HUES64 (cell line): ENCODE results near the gene FSD1.
A peak's percentile ranks its signal among the peaks of the same experiment; 100 is the strongest.

Experiments
- H3K27ac ChIP-seq: 2 replicates; pipeline ENCODE4 v1.7.0; 2013; ENCODE audit warnings: low read depth, low read length, inconsistent platforms
- H3K27me3 ChIP-seq: 2 replicates; pipeline ENCODE4 v1.6.1; 2013; ENCODE audit warnings: mild to moderate bottlenecking, low read length; ENCODE audit not compliant: insufficient read depth
- H3K36me3 ChIP-seq: 2 replicates; pipeline ENCODE4 v1.6.1; 2013; ENCODE audit warnings: mild to moderate bottlenecking, low read length; ENCODE audit not compliant: insufficient read depth
- H3K4me1 ChIP-seq: 2 replicates; pipeline ENCODE4 v1.6.1; 2013; ENCODE audit warnings: mild to moderate bottlenecking, low read length, moderate library complexity; ENCODE audit not compliant: insufficient read depth
- H3K4me3 ChIP-seq: 2 replicates; pipeline ENCODE4 v1.5.1; 2013; ENCODE audit warnings: mild to moderate bottlenecking, low read length, moderate library complexity
- H3K9ac ChIP-seq: 2 replicates; pipeline ENCODE4 v1.6.1; 2013; ENCODE audit warnings: mild to moderate bottlenecking, low read depth, low read length
- H3K9me3 ChIP-seq: 2 replicates; pipeline ENCODE4 v1.6.1; 2013; ENCODE audit warnings: low read depth, low read length; ENCODE audit not compliant: insufficient read depth
- WGBS: fragments of 150-250, 120-280 bp; methylation state at CpG from one replicate; pipeline ENCODE4 v1.1.7; 2013; ENCODE audit warnings: missing lambda C conversion rate; 5-methylcytosine and 5-hydroxymethylcytosine counted together

Gene FSD1

GRCh38 chr19:4303819-4304537 is 420 bp upstream of the FSD1 start:
- Histone ChIP-seq H3K36me3 (peaks cover 21% of the 10 kb centered on the region), H3K4me3 (peak overlapping the region; percentile 43), H3K9me3 (no peaks in the 10 kb centered on the region), H3K9ac (no peak overlapping the region), H3K27me3 (no peaks in the 10 kb centered on the region), H3K4me1 (peaks cover 9% of the 10 kb centered on the region), H3K27ac (no peak overlapping the region)
- WGBS: 64% methylated on average over 18 of the region's 18 CpGs

- Histone ChIP-seq H3K27ac (no peak overlapping the region), H3K9me3 (no peaks in the 10 kb centered on the region), H3K9ac (no peak overlapping the region), H3K4me1 (peaks cover 9% of the 10 kb centered on the region), H3K4me3 (peak overlapping the region; percentile 43; the same call in 1 of the 2 replicates), H3K36me3 (peaks cover 30% of the 10 kb centered on the region), H3K27me3 (no peaks in the 10 kb centered on the region)
- WGBS: 76% methylated on average over 7 of the region's 7 CpGs
Observed at GRCh38 chr19:4305257-4305612, 837 bp downstream of the FSD1 start.

DNA sequence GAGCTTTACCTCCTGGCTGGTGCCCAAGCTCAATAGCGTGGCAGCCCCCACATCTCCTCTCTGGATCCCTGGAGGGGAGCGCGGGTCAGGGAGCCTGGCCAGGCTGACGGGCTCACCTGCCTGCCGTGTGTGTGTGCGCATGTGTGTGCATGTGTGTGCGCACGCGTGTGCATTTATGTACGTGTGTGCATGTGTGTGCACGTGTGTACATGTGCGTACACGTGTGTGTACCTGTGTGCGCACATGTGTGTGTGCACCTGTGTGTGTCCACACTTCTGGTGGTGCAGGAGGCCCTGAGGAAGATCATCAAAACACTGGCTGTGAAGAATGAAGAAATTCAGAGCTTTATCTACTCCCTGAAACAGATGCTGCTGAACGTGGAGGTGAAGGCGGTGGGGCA is 1.3 kb downstream of the FSD1 start:
- Histone ChIP-seq H3K27ac (no peak overlapping the region), H3K4me1 (peaks cover 9% of the 10 kb centered on the region), H3K9ac (no peak overlapping the region), H3K4me3 (no peak overlapping the region), H3K36me3 (peaks cover 34% of the 10 kb centered on the region), H3K9me3 (no peaks in the 10 kb centered on the region), H3K27me3 (no peaks in the 10 kb centered on the region)
- WGBS: 92% methylated on average over 16 of the region's 16 CpGs

- WGBS: 93% methylated on average over 22 of the region's 22 CpGs
- Histone ChIP-seq H3K4me3 (no peak overlapping the region), H3K27ac (no peak overlapping the region), H3K9me3 (no peaks in the 10 kb centered on the region), H3K4me1 (no peaks in the 10 kb centered on the region), H3K27me3 (no peaks in the 10 kb centered on the region), H3K9ac (no peak overlapping the region), H3K36me3 (peaks cover 66% of the 10 kb centered on the region)
Observed at GRCh38 chr19:4310247-4311121, 6.1 kb downstream of the FSD1 start.

- Histone ChIP-seq H3K27ac (no peak overlapping the region), H3K36me3 (peaks cover 66% of the 10 kb centered on the region), H3K4me3 (no peak overlapping the region), H3K4me1 (no peaks in the 10 kb centered on the region), H3K27me3 (no peaks in the 10 kb centered on the region), H3K9ac (no peak overlapping the region), H3K9me3 (0 out of 2 replicates have a peak, but pooled peaks cover 1% of the 10 kb centered on the region)
- WGBS: 90% methylated on average over 11 of the region's 12 CpGs
Observed at GRCh38 chr19:4313847-4314490, 9.6 kb downstream of the FSD1 start.

DNA sequence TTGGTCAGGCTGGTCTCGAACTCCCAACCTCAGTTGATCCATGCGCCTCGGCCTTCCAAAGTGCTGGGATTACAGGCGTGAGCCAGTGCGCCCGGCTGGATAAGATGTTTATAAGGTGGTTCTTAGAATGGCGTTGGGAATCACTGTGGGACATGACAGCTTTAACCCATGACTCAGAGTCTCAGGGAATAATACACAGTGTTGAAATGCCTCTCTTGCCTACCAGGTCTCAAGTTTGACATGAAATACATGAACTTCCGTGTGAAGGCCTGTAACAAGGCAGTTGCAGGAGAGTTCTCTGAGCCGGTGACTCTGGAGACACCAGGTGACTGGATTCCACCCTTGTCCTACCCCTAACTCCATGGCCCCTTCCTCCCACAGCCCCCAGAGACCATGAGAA is 12.6 kb downstream of the FSD1 start:
- H3K9me3 ChIP-seq: peaks cover 15% of the 10 kb centered on the region; the same call in 1 of the 2 replicates
- H3K27me3 ChIP-seq: no peaks in the 10 kb centered on the region
- no peak overlapping the region for H3K4me3 ChIP-seq
- H3K9ac ChIP-seq: no peak overlapping the region
- whole genome bisulfite sequencing: 96% methylated on average over 9 of the region's 9 CpGs
- H3K4me1 ChIP-seq: no peaks in the 10 kb centered on the region
- no peak overlapping the region for H3K27ac ChIP-seq
- peaks cover 52% of the 10 kb centered on the region for H3K36me3 ChIP-seq

DNA sequence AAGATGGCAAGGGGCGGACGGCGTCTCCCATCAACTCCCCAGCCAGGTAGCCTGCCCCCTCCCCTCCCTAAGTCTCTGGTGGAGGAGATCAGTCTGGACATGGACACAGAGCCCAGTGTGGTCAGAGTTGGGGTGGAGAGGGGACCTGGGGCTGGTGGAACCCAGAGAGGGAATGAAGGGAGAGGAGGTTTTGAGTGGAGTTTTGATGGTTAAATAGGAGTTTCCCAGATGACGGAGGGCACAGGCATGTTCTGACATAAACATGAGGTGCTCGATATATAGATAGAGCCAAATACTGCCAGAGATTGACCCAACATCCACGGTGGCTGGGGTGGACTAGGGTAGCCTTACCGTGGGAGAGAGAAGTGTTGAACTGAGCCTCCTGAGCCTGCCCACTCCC is 14.1 kb downstream of the FSD1 start:
- Histone ChIP-seq H3K36me3 (peaks cover 41% of the 10 kb centered on the region), H3K9ac (no peak overlapping the region), H3K9me3 (peaks cover 15% of the 10 kb centered on the region; the same call in 1 of the 2 replicates), H3K27ac (no peak overlapping the region), H3K4me1 (no peaks in the 10 kb centered on the region), H3K27me3 (no peaks in the 10 kb centered on the region), H3K4me3 (no peak overlapping the region)
- 96% methylated on average over 7 of the region's 7 CpGs for WGBS

DNA sequence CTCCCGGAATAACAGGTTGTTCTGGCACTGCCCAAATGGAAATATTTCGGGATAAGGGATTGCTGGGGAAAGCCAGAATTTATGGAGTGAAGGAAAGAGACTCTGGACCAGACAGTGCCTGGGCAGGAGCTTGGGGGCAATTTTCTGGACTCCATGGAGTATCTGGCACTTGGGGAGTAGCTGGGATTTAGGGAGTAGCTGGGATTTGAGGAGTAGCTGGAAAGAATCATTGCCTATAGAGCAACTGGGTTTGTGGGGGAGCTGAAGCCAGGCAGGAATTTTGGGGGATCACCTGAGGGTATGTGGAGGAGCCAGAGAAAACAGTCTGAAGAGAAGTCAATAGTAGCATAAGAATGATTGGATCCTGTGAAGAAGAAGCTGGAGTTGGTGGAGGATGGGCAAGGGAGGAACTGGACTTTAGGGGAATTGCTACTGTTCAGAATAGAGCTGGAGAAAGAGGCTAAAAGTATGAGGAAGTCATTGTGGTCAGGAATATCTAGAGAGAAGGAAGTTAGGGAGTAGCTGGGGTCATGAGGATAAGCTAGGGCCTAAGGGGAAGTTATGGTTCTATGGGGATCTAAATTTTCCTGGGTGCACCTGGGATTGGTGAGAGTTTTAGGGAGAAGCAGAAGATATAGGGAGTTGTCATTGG is 14.8 kb downstream of the FSD1 start:
- H3K27ac ChIP-seq: no peak overlapping the region
- H3K36me3 ChIP-seq: peaks cover 43% of the 10 kb centered on the region
- H3K9me3 ChIP-seq: peaks cover 15% of the 10 kb centered on the region; the same call in 1 of the 2 replicates
- 96% methylated on average over 2 of the region's 2 CpGs for whole genome bisulfite sequencing
- no peak overlapping the region for H3K9ac ChIP-seq
- no peaks in the 10 kb centered on the region for H3K4me1 ChIP-seq
- no peak overlapping the region for H3K4me3 ChIP-seq
- no peaks in the 10 kb centered on the region for H3K27me3 ChIP-seq

GRCh38 chr19:4320419-4320818 is 16.0 kb downstream of the FSD1 start:
- no peaks in the 10 kb centered on the region for H3K4me1 ChIP-seq
- no peak overlapping the region for H3K27ac ChIP-seq
- 93% methylated on average over 2 of the region's 2 CpGs for WGBS
- no peak overlapping the region for H3K9ac ChIP-seq
- peaks cover 15% of the 10 kb centered on the region; the same call in 1 of the 2 replicates for H3K9me3 ChIP-seq
- H3K36me3 ChIP-seq: peaks cover 39% of the 10 kb centered on the region
- no peaks in the 10 kb centered on the region for H3K27me3 ChIP-seq
- no peak overlapping the region for H3K4me3 ChIP-seq

- Histone ChIP-seq H3K4me1 (no peaks in the 10 kb centered on the region), H3K27me3 (no peaks in the 10 kb centered on the region), H3K36me3 (peaks cover 26% of the 10 kb centered on the region), H3K27ac (no peak overlapping the region), H3K9ac (no peak overlapping the region), H3K4me3 (no peak overlapping the region), H3K9me3 (peaks cover 15% of the 10 kb centered on the region; the same call in 1 of the 2 replicates)
- WGBS: 92% methylated on average over 36 of the region's 37 CpGs
Observed at GRCh38 chr19:4322942-4323665, 18.7 kb downstream of the FSD1 start.
